GM20000 (cell line): Measurements from ENCODE around the gene RANBP17.
A peak's percentile ranks its signal among the peaks of the same experiment; 100 is the strongest.

Experiments used
- DNase-seq: peaks from one replicate; pipeline ENCODE4 v3.0.0; 2012; ENCODE audit warnings: low spot score
- CTCF ChIP-seq: IDR thresholded peaks from 2 replicates; pipeline ENCODE4 v1.5.1; 2012; ENCODE audit warnings: mild to moderate bottlenecking, control low read depth; ENCODE audit errors: extremely low read depth, missing control alignments

The RANBP17 gene

GRCh38 chr5:171337210-171337569, 475.4 kb downstream of the RANBP17 start:
- no peak for TF ChIP-seq CTCF
- no peak for DNase-seq

- TF ChIP-seq CTCF = no peak
- no peak for DNase-seq
Observed at GRCh38 chr5:171340042-171340441, 478.2 kb downstream of the RANBP17 start.

DNA sequence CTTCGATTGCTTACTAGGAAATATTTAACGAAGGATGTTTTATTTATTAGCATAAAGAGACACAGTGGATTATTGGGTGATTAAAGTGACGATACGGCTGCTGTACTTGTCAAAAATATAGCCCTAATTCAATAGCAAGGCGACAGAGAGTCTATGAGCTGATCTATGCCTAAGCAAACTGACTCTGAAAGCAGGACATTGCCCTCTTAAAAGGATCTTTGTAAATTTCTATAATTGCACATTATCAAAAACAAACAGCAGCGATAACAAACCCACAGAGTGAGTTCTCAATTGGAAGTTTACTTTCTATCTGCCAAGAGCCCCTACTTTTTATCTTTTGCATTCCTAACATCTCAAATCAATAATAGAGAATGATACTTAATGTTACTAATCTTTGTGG, 478.7 kb downstream of the RANBP17 start:
- no peak for DNase-seq

DNA sequence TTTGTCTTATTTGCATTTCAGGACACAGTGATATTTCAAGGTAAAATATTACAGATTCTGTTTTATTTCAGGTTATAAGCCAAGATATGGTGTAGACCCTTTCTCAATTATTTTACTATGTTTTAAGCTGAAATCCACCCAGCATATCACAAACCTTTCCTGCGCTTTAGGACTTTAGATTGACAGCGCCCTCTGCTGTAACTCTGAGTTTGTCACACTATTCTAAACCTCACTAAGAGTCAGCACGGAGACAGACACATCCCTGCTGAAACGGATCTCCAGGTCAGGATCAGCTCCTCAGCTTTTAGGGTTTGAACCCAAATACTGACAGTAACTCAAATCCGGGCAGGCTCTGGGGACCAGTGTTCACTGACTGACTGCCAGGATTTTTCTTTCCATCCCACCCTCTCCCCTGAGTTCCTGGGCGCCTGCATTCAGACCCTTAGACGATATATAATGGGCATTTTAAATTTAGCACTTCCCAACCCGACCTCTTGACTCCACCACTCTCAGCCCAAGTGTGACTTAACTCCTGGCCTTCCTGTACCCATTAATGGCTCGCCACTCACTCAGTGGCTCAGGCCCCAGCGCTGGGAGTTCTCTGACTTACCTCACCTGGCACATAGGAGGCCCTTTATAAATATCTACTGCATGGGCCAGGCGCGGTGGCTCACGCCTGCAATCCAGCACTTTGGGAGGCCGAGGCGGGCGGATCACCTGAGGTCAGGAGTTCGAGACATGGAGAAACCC, 480.7 kb downstream of the RANBP17 start:
- DNase-seq = peak; percentile 36
- TF ChIP-seq CTCF = peak; percentile 45

More for the DNA sequence above, 478.7 kb downstream of the RANBP17 start:
- no peak for TF ChIP-seq CTCF

DNA sequence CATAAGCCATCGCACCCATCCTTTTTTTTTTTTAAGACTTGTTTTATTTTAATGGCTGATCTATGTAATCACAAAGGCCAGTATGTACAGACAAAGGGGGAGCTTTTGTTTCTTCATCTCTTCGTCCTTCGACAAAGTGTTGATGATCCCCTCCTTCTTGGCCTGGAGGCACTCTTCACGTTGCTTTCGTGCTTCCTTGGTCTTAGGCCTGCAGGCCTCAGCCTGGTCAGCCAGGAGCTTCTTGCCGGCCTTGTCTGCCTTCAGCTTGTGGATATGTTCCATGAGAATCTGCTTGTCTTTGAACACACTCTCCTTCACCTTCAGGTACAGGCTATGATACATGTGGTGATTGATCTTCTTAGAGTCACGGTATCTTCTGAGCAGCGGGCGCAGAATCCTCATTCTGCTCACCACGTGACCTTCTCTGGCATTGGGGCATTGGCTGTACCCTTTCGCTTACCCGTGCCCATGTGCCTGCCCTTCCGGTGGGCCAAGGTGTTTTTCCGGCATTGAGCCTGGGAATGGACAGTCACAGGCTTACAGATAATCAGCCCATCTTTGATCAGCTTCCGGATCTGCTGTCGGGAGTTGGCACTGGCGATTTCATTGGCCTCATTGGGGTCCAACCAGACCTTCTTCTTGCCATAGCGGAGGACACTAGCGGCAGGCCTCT, 483.3 kb downstream of the RANBP17 start:
- TF ChIP-seq CTCF = no peak
- DNase-seq = no peak
